ENCODE results near the gene CHMP3.

- TF ChIP-seq, protein P1, sequence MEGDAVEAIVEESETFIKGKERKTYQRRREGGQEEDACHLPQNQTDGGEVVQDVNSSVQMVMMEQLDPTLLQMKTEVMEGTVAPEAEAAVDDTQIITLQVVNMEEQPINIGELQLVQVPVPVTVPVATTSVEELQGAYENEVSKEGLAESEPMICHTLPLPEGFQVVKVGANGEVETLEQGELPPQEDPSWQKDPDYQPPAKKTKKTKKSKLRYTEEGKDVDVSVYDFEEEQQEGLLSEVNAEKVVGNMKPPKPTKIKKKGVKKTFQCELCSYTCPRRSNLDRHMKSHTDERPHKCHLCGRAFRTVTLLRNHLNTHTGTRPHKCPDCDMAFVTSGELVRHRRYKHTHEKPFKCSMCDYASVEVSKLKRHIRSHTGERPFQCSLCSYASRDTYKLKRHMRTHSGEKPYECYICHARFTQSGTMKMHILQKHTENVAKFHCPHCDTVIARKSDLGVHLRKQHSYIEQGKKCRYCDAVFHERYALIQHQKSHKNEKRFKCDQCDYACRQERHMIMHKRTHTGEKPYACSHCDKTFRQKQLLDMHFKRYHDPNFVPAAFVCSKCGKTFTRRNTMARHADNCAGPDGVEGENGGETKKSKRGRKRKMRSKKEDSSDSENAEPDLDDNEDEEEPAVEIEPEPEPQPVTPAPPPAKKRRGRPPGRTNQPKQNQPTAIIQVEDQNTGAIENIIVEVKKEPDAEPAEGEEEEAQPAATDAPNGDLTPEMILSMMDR (IDR thresholded peaks at IDR 0.05), result no peak
- TF ChIP-seq POLR2AphosphoS5 (IDR thresholded peaks at IDR 0.05) (no peak), POLR2A (IDR thresholded peaks at IDR 0.05) (no peak)
Measured at GRCh38 chr2:86466306-86466705, 96.9 kb downstream of the CHMP3 start.
